NK-92 (cell line): ENCODE results near the gene REEP3.
"Not testable (repeated sequence)": the region's sequence is repeated elsewhere in the genome, so short reads cannot be mapped to it uniquely, and the experiment has no call there.

Experiments
- DNase-seq: peaks from one replicate; lab custom pipeline; 2025; ENCODE audit not compliant: unreplicated experiment; lab: John Stamatoyannopoulos, UW

REEP3 gene

DNA sequence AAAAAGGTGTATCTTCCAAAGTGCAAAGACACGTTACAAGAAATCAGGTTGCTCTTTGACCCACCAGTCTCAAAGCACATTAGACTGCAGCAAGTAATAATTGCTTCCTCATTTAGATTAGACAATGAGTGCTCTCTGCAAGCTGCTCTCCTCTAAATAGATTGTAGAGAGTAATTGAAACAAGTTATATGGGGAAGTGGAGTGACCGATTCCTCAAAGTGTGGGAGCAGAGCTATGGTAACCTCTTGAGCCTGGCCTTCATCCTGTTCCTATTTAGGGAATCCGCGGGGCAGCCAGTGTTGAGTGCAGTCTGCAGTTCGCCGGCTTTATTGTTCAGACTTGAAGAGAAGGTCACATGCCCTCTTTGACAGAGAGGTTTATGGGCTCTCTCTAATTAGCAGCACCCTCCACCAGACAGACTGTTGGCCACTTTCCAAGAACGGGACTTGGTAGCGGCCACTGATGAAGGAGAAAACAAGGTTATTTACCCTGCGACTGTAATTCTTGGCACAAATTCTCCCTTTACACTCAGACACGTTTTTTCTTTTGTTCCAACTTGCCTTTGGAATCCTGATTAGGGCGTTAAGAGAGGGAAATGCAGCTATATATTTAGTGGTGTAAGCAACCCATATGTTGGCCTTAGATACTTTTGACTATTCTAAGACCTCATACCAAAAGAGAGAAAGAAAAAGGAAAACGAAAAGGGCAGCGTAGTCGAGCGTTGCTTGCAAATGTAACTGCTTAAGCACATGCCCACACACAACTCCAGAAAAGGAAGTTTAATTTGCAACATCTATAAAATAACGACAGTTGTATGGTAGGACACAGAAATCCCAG is 107.5 kb downstream of the REEP3 start:
- DNase-seq = no peak

DNA sequence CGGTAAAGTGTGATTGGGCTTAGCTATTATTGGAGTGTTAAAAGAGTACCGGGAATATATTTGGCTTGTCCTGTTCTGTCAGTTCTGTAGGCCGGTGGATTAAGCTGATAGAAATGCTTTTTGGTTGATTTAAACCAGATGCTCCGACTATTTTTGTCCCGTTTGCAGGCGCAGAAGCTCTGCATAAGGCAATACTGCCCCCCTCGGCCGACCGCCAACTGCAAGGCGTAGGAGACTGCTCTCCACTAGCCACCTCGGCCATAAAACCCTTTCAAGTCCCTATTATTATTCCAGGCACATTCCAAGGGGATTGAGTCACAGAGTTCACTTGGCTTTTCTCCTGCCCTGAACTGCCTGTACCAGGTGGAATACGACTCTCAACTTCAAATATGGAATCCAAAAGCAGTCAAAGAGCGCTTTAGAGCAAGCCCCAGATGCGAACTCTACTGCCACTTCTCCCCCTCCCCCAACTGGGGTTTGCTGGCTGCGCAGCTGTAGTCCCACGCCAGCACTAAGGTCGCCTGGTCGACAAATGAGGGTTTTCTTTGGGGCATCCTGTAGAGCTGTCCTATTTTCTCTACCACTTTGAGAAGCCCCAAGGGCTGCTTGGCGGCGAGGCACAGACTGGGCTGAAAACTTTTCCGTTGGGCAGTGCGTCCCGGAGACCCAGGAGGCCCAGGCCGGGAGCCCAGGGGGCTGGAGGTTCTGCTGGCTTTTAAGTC is 108.3 kb downstream of the REEP3 start:
- no peak for DNase-seq

DNA sequence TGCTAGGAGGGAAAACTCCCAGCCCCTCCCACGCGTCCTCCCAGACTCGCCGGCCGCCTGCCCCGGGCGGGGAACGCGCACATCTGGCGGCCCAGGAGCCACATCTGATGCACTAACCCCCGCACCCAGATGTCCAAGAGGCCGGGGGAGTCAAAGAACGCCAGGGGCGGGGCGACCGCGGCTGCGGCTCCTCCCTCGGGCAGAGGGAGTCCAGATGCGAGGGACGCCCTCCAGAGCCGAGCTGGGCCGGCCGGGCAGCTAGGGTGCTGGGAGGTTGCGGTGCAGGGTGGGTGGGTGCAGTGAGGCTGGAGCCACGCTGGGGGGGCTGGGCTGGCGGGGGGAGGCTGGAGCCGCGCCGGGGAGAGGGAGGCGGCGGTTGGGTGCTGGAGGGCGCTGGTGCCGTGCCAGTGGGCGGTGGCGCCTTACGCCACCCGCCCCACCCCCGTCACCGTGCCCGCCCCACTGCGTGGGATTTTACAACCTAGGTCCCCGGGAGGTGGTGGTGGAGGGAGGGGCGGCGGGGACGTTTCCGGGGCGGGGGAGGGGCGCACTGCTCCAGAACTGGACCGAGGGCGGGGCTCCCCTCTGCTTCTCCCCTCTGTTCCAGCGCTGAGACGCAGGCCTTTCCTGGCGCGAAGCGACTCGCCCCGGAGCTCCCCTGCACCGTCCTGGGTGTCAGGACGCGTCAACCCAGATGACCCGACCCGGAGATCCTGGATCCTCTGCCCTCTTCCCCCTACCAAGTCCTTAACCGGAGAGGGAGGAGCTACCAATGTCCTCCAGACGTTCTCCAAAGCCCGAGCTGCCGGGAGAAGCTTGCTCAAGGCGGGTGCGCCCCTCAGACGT is 109.1 kb downstream of the REEP3 start:
- DNase-seq = no peak

DNA sequence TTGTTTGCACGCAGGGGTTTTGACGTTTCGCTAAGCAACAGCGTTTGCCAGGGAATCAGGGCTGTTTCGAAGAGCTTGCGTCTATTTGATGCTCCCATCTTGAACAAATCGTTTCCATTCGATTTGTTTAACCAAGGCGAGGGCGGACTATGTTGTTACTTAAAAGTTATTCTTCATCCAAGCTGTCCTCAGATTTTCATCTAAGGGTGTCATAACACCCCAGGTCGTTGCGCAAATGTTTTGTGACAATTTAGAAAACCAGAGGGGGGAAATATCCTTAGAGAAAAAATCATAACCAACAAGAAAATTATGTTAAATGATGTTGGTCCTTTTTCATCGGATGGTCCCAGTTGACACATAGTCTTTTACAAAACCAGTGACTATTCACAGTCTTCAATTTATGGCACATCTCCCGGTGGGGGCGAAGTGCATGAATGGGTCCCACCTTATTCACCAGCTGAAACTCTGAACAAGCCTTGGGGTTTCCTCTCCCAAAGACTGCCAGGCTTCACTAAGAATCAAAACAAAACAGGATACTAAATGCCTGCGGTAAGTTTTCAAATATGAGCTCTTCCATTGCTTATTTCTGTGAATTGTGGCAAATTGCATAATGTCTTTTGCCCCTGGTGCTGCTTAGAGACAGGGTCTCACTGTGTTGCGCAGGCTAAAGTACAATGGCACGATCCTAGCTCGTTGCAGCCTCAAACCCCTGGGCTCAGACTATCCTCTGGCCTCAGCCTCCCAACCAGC is 109.9 kb downstream of the REEP3 start:
- DNase-seq = no peak

DNA sequence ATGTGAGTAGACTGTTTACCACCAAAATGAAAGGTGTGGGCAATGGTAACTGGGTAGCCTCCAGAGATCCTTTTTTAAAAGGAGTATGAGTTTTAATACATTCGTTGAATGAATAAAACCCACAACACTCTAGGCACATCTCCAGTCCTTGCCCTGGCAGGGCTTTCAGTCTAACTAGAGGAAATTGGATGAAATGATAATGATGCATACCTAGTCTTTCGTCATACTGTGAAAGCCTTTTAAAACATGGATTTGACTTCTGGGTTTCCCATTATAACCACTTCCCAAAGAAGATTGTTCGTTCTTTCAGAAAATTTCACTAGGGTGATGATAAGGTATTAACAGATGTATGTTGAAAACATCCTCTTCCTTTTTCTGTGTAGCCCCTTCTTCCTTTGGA is 110.8 kb downstream of the REEP3 start:
- no peak for DNase-seq

DNA sequence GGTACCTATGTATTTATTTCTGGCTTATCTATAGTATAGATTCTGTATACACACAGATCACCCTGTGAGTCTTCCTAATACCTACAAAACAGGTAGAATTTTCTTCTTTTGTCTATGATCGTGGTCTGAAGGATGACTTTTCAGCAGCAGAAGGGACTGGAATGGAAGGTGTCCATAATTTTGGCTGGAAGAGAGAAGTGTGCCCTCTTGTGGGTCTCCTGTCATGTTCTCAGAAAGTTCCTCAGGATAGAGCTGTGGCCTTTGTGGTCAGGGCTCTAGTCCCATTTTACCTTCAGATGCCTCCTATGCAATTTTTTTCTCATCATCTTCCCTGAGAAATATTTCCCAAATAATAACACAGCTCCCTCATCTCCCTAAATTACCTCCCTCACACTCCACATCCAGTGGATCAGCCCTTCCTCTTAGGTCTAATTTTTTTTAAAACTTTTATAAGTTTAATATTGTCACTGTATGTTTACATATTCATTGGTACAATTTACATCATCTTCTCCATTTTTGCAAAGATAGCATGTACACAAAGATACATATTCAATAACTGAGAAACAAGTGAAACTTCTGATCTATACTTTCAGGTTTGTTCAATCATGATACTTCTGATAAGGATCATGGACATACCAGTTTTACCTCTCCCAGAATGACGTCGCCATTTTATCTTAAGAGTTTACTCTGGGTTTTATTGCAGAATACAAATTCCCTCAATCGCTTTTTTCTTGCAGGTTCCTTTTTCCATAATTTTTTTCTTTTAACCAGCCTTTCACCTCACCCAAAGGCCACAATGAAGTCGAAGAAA is 112.7 kb downstream of the REEP3 start:
- no peak for DNase-seq

DNA sequence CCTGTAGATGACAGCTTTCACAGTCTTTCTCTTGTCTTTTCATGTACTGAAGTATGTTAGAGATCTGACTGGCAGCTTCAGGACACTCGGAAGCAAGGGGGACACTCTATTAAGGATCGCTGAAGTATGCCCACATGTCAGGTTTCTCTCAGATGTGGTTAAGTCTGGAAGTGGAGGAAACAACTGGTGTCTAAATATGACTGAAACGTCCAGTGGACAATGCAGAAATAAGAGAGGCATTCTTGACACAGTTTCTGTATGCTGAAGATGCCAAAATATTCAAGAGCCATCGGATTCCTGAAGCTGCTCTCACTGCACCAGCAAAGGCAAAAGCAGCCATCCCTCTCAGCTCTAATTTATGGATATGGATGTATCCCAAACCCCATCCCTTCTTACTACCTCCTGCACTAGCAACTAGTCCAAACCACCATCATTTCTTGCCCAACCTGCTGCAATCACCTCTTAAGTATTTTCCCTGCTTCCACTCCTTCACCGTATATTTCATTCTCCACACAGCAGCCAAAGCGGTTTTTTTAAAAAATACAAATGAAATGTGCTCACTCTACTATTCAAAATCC is 113.4 kb downstream of the REEP3 start:
- DNase-seq = no peak

DNA sequence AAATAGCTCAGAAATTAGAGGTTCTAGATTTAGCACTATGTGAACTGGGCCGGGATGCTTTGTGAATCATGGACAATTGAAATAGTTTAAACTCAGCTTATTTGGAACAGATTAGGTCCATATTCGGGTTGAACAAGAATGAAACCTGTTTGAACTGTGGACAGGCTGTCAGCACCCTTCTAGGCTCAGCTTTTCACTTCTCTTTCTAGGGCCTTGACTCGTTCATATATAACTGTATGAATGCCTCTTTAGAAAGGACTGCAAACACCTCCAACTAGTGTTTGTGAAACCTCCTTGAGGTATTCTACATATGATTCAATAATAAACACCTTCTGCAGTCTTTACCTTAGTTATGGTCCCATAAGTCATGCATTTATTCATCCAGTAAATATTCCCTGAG is 115.6 kb downstream of the REEP3 start:
- no peak for DNase-seq

DNA sequence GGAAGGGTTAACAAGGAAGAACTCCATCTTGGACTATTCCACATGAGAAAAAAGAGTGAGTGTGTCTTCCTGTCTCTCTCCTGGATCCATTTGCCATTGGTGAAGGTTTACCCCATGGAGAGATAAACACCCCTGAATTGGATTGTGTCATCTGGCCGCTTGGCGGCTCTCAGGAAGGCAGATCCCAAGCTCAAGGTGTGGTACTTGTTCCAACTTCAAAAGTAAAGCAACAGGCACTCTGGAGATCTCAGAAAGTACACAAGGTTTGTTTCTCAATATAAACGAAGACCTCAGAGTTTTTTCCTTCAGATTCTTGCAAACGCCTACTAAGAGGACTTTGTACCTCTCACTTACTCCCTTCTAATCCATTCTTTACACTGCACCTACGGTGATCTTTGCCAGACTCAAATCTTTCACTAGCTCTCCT is 116.7 kb downstream of the REEP3 start:
- no peak for DNase-seq

DNA sequence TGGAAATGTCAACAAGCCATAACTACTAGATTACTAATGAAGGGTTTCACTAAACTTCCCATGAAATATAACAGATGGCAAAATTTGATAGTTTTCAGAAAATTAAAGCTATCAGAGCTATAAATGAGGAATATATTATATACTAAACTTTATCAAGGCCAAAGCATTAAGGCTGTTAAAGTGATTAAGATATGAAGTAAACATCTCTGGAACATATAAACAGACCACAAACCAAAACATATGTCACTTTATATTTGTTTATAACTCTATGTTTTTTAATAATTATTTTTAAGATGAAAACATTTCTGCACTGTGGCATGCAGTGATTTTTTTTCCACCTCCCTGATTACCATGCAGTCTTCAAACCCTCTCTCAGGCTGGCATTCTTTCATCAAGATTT is 120.2 kb downstream of the REEP3 start:
- DNase-seq = no peak

DNA sequence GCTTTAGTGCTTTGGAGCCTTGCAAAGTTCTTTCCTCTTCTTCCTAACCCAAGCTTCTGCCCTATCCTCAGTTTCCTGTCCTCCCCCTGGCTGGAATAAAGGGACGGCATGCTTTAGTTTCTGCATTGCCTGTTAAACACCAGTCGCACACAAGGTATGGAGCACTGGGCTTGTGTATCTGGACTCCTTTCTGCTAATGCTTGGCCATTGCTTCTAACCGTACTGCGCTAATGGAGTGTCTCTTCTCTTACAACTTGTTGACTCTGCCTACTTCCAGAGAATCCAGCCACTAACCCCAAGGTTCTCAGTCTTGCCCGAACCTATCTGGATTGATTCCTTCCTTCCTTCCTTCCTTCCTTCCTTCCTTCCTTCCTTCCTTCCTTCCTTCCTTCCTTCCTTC is 120.6 kb downstream of the REEP3 start:
- no peak for DNase-seq

DNA sequence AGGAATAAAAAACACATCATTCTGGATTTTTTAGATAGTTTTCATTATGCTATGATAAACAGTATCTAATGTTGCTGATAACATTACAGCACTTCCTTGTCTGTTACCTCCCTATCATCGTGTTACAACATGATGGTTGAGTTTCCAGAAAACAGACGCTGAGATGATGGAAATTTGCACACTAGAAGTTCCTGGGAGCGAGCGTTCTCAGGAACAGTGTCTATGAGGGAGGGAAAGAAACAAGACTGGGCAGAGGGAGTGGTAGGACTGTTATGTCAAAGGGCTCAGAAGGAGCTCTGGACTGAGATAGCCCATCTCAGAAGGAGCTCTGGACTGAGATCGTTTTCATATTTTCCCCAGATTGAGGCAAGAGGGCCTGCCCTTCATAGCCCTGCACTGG is 121.6 kb downstream of the REEP3 start:
- no peak for DNase-seq

DNA sequence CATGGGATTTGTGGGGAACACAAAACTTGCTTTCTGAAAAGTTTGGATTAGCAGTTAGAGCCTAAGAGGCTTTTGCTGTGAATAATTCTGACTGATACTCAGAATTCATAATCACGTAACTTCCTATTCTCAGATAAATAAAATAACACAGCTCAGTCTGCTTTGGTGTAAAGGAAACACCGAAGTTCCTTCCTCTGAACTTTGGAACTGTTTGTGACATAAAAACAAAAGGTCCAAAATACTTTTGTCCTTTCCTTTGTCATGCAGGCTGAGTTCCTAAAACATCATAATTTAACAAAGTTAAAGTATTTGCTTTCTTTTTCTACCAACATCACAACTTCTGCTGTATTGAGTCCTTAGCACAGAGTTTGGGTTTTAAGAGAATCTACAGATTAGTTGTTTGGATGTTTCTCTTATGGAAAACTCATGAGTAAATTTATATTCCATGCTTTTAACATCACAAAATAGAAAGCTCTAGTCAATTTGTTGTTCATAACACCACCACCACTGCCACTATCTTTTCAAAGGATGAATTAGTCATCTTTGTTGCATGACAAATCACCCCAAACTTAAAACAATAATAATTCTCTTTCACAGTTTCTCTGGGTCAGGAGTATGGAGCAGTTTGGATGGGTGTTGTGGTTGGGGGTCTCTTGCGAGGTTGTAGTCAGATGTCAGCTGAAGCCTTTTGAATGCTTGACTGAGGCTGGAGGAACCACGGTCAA is 123.4 kb downstream of the REEP3 start:
- DNase-seq = no peak

DNA sequence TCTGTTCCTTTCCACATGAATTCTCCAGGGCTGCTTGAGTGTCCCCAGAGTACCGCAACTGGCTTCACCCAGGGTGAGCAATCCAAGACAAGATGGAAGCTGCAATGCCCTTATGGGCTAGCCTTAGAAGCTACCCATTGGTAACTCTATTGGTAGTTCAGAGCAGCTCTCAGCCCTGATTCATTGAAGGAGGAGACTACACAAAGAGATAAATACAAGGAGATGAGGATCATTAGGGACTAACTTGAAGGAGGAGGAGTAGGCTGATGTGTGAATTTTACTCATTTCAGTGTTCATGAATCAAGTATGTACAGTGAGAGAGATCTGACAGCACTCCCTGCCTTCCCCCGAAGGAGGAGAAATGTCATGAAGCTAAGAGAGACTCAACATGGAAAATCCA is 124.0 kb downstream of the REEP3 start:
- DNase-seq = no peak

DNA sequence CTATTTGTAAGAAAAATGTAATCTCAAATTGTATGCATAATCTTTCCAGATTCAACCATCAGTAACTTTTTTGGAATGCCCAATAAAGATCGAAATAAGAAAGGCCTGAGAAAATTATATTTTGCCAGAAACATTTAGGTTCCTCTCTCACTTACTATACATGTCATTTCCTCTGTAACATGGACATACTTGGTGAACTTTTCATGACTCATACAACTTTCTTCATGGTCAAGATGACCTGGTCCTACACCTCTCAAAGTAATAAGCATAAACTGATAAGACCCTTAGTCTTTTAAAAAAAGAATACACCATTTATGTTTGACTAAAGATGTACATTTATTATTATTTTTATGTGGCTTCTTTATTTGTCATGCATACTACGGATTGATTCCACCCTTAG is 125.3 kb downstream of the REEP3 start:
- DNase-seq = no peak

DNA sequence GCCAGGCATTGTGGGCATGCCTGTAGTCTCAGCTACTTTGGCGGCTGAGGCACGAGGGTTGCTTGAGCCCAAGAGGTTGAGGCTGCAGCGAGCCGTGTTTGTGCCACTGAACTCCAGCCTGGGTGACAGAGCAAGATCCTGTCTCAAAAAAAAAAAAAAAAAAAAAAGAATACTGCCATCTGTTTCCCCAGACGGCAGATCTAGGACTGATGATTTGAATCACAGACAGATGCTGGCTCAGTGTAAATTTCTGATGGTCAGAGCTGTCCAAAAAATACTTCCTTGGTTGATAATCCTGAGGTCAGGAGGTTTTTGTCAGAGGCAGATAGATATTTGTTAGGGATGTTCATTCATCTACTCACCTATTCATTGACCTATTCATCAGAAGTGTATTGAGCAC is 130.7 kb downstream of the REEP3 start:
- no peak for DNase-seq

DNA sequence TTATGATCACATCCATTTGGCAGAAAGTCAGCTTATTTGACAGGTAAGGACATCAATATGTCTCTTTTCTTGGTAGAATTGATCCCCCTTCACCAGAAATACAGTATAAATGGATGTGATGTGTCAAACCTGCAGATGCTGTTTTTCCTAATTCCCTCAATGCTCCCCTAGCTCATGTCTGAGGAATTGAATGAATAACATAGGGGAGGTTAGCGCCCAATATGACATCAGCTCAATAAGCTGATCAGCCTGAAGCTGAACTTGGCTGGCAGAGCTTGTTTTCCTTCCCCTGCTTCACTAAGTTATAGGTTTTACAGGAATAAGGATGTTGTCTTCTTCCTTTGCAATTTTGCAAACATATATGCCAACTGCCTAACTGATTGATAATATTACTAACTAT is 132.5 kb downstream of the REEP3 start:
- no peak for DNase-seq

DNA sequence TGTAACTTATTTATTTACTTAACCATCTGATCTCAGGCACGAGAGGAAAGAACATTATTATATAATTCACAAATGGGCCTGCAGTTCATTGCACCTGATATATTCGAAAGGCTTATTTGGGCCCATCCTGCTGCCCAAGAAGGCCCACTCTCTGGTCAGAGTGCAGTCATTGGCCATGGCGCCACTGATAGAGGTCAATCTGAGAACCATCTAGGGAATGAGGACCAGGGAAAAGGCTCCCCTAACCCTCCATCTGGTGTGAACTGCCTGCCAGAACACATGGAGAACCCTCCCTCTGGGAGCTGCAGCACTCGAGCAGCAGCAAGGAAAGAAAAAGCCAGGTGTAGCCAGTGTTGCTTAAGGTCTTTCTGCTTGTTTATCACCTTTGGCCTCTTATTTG is 136.6 kb downstream of the REEP3 start:
- no peak for DNase-seq

DNA sequence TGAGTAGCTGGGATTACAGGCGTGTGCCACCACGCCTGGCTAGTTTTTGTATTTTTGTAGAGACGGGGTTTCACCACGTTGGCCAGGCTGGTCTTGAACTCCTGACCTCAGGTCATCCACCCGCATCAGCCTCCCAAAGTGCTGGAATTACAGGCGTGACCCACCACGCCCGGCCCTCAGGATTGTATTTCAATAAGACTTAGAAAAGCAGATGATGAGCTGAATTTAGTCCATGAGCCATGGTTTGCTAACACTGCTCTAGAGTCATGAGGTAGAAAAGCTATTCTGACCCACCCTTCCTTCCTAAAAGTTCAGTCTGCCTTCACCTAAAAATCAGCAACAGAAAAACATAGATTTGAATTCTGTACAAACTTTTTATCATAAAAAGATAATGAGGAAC is 139.7 kb downstream of the REEP3 start:
- DNase-seq = not testable (repeated sequence)
